Skeletal muscle satellite cell (primary cell): ENCODE data around the gene MSRB1. TPM values are rescaled to one million over a fixed set of nuclear protein-coding genes. Genes with fewer than 3 reads are reported as not detected.
A peak's percentile ranks its signal among the peaks of the same experiment; 100 is the strongest.

Experiments used
- H3K27me3 ChIP-seq: 2 replicates; pipeline ENCODE4 v1.7.0; 2013; ENCODE audit warnings: low read length; ENCODE audit not compliant: control insufficient read depth, insufficient read depth
- H3K36me3 ChIP-seq: 2 replicates; pipeline ENCODE4 v1.7.0; 2013; ENCODE audit warnings: mild to moderate bottlenecking, control low read depth, low read length; ENCODE audit not compliant: insufficient read depth
- H3K4me1 ChIP-seq: 2 replicates; pipeline ENCODE4 v1.7.0; 2013; ENCODE audit warnings: low read length; ENCODE audit not compliant: control insufficient read depth, insufficient read depth
- H3K4me2 ChIP-seq: 2 replicates; pipeline ENCODE4 v1.7.0; 2013; ENCODE audit warnings: mild to moderate bottlenecking, low read length
- H3K4me3 ChIP-seq: 2 replicates; pipeline ENCODE4 v1.7.0; 2013; ENCODE audit warnings: low read length
- H3K9ac ChIP-seq: 2 replicates; pipeline ENCODE4 v1.7.0; 2013; ENCODE audit warnings: mild to moderate bottlenecking, low read depth, low read length, moderate library complexity
- H3K9me3 ChIP-seq: replicated peaks from 2 replicates; pipeline ENCODE4 v1.7.0; 2013; ENCODE audit warnings: mild to moderate bottlenecking, control low read depth, low read length
- total RNA-seq: library from RNA; depleted of rRNA; stranded (reverse); fragments of >200 nt; gene quantifications from 2 replicates; pipeline ENCODE4 v1.2.3, GENCODE V29; 2012; rRNA removed

The MSRB1 gene
- total RNA-seq: 15.3 and 17.0 TPM in 2 replicates

- Histone ChIP-seq H3K4me2 (peak within 1 kb of the TSS; percentile 95), H3K9me3 (no peaks in the 10 kb centered on the region), H3K4me3 (peak within 1 kb of the TSS; percentile 93), H3K4me1 (peaks cover 22% of the 10 kb centered on the region), H3K27me3 (no peaks in the 10 kb centered on the region), H3K36me3 (peaks cover 22% of the 10 kb centered on the region), H3K9ac (peak within 1 kb of the TSS; percentile 87)
Measured at GRCh38 chr16:1942810-1943726, at the start of gene MSRB1. Gene MSRB1, minus strand, starts transcription at chr16:1943199. Its CDS starts 43 bp downstream, at chr16:1943156.

DNA sequence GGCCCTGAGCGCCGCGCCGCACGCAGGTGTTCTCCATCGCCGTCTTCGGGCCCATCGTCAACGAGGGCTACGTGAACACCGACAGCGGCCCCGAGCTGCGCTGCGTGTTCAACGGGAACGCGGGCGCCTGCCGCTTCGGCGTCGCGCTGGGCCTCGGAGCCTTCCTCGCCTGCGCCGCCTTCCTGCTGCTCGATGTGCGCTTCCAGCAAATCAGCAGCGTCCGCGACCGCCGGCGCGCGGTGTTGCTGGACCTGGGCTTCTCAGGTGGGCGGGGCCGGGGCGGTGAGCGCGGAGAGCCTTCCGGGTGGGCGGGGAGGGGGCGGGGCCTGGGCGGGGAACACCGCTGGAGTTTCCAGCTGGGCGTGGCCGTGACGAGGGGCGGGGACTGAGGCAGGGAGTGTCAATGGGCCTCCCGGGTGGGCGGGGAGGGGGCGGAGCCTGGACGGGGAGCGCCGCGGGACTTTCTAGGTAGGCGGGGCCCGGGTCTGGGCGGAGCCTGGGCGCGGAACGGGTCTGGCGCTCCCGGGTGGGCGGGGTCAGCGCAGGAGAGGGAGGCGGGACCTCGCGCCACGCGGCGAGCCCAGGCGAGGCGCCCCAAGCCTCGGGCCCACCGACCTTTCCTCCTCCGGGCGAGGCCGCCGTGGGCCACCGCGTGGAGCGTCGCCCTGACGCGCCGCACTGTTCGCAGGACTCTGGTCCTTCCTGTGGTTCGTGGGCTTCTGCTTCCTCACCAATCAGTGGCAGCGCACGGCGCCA lies 49.1 kb upstream of the MSRB1 start:
- Histone ChIP-seq H3K36me3 (peaks cover 12% of the 10 kb centered on the region), H3K4me3 (peak overlapping the region; percentile 62), H3K9me3 (no peaks in the 10 kb centered on the region), H3K9ac (no peak overlapping the region), H3K4me2 (peak overlapping the region; percentile 79), H3K27me3 (peaks cover 28% of the 10 kb centered on the region), H3K4me1 (peaks cover 21% of the 10 kb centered on the region)

DNA sequence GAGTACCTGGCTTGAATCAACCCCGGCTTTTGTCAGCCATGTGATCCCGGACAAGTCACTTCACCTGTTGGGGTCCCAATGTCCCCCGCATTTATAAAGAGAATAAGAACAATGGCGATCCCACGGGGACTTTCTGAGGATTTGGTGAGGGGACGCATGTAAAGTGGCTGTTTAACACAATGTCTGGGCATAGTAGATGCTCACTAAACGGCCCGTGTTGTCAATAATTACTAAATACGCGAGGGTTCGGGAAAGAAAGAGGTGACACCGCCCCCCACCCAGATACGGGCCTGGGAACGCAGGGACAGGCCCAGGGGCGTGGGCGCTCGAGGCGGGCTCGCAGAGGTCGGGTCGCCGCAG lies 48.6 kb upstream of the MSRB1 start:
- Histone ChIP-seq H3K4me2 (peak overlapping the region; percentile 79), H3K36me3 (peaks cover 11% of the 10 kb centered on the region), H3K9me3 (no peaks in the 10 kb centered on the region), H3K27me3 (peaks cover 28% of the 10 kb centered on the region), H3K4me3 (peak overlapping the region; percentile 62), H3K4me1 (peaks cover 17% of the 10 kb centered on the region), H3K9ac (no peak overlapping the region)

DNA sequence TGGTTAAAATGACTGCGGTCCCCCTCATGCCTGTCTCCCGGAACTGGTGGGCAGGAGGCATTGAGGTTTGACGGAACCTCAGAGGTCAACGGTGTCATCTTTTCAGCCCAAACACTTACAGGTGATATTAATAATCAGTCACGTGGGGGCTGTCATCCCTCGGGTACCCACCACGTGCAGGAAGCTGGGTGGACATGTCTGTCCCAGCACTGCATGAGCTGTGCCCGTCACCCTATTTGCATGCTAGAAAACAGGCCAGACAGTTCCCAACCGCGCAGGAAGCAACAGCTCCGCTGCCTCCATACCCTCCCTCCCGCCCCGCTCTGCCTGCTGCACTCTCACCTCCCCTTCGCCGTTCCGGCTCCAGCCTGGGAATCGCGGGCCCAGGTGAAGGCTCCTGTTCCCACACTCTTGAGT lies 48.1 kb upstream of the MSRB1 start:
- no peak overlapping the region for H3K4me2 ChIP-seq
- H3K4me3 ChIP-seq: no peak overlapping the region
- peaks cover 28% of the 10 kb centered on the region for H3K27me3 ChIP-seq
- H3K9ac ChIP-seq: no peak overlapping the region
- H3K36me3 ChIP-seq: peaks cover 14% of the 10 kb centered on the region
- no peaks in the 10 kb centered on the region for H3K9me3 ChIP-seq
- peaks cover 17% of the 10 kb centered on the region for H3K4me1 ChIP-seq

GRCh38 chr16:1990351-1991134 lies 47.5 kb upstream of the MSRB1 start:
- Histone ChIP-seq H3K4me3 (no peak overlapping the region), H3K27me3 (peaks cover 28% of the 10 kb centered on the region), H3K4me2 (peak overlapping the region; percentile 47), H3K4me1 (peaks cover 22% of the 10 kb centered on the region), H3K36me3 (peaks cover 18% of the 10 kb centered on the region), H3K9me3 (no peaks in the 10 kb centered on the region), H3K9ac (no peak overlapping the region)

DNA sequence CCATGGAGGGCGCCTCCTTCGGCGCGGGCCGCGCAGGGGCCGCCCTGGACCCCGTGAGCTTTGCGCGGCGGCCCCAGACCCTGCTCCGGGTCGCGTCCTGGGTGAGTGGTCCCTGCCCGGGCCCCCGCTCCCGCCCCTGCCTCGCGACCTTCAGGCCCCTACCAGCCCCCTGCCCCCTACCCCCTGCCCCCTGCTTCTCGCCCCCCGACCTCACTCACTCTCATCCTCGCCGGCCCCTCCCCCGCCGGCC lies 47.0 kb upstream of the MSRB1 start:
- no peaks in the 10 kb centered on the region for H3K9me3 ChIP-seq
- peaks cover 27% of the 10 kb centered on the region for H3K4me1 ChIP-seq
- peaks cover 28% of the 10 kb centered on the region for H3K27me3 ChIP-seq
- peaks cover 14% of the 10 kb centered on the region for H3K36me3 ChIP-seq
- peak overlapping the region; percentile 56 for H3K4me2 ChIP-seq
- no peak overlapping the region for H3K9ac ChIP-seq
- H3K4me3 ChIP-seq: no peak overlapping the region

GRCh38 chr16:1989209-1990100 lies 46.5 kb upstream of the MSRB1 start, which contains the start of gene SYNGR3:
Gene SYNGR3, plus strand, starts transcription at chr16:1989970. Its CDS starts 133 bp downstream, at chr16:1990103.
- peak within 1 kb of the TSS; percentile 56 for H3K4me2 ChIP-seq
- H3K36me3 ChIP-seq: peaks cover 14% of the 10 kb centered on the region
- H3K4me3 ChIP-seq: no peak within 1 kb of the TSS
- peaks cover 28% of the 10 kb centered on the region for H3K27me3 ChIP-seq
- no peak within 1 kb of the TSS for H3K9ac ChIP-seq
- H3K9me3 ChIP-seq: no peaks in the 10 kb centered on the region
- peaks cover 33% of the 10 kb centered on the region for H3K4me1 ChIP-seq

- peaks cover 34% of the 10 kb centered on the region for H3K4me1 ChIP-seq
- H3K27me3 ChIP-seq: peaks cover 34% of the 10 kb centered on the region
- H3K4me3 ChIP-seq: no peak overlapping the region
- H3K9ac ChIP-seq: no peak overlapping the region
- no peak overlapping the region for H3K4me2 ChIP-seq
- H3K9me3 ChIP-seq: no peaks in the 10 kb centered on the region
- peaks cover 14% of the 10 kb centered on the region for H3K36me3 ChIP-seq
Measured at GRCh38 chr16:1987198-1987597, 44.2 kb upstream of the MSRB1 start.

DNA sequence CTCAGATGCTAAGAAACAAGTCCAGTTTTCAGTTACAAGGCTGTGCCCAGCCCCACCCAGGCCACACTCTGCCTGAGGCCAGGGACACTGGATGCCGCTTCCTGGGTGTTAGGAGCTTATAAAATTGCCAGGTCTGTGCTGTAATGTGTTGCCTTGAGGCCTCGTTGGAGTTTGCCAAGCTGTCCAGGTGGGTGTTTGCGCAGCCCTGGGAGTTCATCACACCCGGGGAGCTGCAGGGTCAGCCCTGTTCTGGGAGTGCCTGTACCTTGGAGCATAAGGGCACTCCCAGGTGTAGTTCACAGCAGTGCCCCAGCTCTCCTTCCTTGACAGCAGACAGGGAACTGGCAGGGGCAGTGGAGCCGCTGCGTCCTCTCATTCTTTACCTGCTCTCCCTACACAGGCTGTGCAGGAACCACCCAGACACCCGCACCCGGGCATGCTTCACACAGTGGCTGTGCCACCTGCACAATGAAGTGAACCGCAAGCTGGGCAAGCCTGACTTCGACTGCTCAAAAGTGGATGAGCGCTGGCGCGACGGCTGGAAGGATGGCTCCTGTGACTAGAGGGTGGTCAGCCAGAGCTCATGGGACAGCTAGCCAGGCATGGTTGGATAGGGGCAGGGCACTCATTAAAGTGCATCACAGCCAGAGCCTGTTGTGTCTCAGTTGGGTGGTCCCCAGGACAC lies 42.6 kb upstream of the MSRB1 start:
- H3K4me2 ChIP-seq: peak overlapping the region; percentile 96
- no peaks in the 10 kb centered on the region for H3K9me3 ChIP-seq
- H3K4me3 ChIP-seq: peak overlapping the region; percentile 87
- peaks cover 36% of the 10 kb centered on the region for H3K27me3 ChIP-seq
- peaks cover 14% of the 10 kb centered on the region for H3K36me3 ChIP-seq
- peak overlapping the region; percentile 85 for H3K9ac ChIP-seq
- peaks cover 29% of the 10 kb centered on the region for H3K4me1 ChIP-seq
